ENCODE results near the gene FAM200B.

FAM200B gene

GRCh38 chr4:15668566-15669435 is 12.8 kb upstream of the FAM200B start:
- no peak for DNase-seq

GRCh38 chr4:15670576-15670975 is 11.1 kb upstream of the FAM200B start:
- no peak for DNase-seq

- no peak for DNase-seq
These were observed 9.5 kb upstream of the FAM200B start for GRCh38 chr4:15672101-15672500.

DNA sequence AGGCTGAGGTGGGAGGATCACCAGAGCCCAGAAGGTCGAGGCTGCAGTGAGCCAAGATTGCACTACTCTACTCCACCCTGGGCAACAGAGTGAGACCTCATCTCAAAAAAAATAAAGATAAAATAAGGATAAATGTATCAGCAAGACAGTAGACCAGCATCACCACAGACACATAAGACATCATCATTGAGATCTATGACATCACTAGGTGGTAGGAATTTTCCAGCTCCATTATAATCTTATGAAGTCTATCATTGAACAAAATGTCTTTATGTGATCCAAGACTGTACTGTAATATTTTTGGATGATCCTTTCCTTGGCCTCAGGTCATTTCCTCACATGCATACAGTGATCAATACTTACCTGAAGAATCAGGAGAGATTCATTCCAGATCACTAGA is 8.3 kb upstream of the FAM200B start:
- DNase-seq: no peak

- no peak for DNase-seq
These were observed 7.6 kb upstream of the FAM200B start for GRCh38 chr4:15674046-15674445.

DNA sequence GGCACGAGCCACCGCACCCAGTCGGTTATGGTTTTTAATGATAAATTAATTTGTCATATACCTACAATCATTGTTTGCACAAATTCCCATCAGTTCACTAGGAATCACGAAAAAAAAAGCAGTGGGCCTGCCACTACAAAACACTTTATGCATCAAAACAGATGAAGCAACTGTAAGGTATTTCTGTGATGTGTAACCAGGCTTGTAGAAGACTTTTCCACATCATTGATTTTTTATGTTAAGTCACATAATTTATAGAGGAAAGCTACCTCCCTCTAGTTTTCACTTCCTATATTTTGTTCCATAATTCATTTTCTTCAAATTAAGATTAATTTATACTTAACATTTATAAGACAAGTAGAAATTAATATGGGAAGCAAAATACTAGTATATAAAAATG is 6.7 kb upstream of the FAM200B start:
- DNase-seq: no peak

- DNase-seq: no peak
These were observed 6.3 kb upstream of the FAM200B start for GRCh38 chr4:15675356-15675755.

GRCh38 chr4:15676039-15676438 is 5.6 kb upstream of the FAM200B start:
- no peak for DNase-seq

GRCh38 chr4:15676899-15677298 is 4.7 kb upstream of the FAM200B start:
- DNase-seq: no peak

DNA sequence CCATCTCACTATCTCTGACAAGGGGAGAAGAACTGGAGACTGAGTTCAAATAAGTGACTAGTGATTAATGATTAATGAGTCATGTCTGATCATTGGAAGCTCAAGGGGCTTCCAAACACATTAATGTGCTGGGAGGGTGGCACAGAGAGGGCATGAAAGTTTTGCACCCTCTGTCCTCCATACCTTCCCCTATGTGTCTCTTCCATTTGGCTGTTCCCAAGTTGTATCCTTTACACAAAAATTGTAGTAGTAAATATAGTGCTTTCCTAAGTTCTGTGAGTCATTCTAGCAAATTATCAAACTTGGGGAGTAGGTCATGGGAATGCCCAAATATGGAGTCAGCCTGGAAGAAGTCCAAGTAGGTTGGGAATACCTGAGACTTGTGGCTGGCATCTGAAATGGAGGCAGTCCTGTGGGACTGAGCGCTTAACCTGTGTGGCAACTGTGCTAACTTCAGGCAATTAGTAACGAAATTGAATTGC is 4.1 kb upstream of the FAM200B start:
- peak; percentile 12 for DNase-seq

DNA sequence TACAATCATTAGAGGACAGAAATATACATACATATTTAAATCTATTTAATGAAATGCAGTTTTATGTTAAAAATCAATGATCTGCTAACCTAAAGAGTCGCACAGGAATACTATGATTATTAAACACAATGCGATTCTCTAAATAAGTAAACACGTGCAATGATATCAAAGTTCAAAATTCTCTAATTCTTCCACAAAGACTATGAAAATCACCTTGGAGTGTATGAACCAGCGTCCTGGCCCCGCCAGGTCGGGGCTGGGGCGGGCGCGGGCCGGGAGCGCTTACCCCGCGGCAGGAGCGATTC is 608 bp upstream of the FAM200B start:
- DNase-seq: no peak

GRCh38 chr4:15682242-15683142 is 865 bp downstream of the FAM200B start:
- peak; percentile 16 for DNase-seq

DNA sequence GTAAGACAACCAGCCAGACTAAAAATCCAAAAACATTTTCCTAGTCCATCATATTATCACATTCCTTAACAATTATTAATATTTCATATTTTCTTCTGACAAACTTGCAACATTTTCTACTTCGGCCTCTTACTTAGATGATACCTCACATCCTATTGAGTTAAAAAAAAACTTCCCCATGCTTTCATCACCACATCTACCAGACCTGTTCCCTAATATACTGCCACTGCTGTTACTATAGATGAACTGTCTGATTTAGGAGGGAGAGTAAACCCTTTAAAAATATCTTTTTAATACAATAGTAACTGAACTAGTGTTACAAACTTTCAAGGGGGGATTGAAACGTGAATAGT is 1.5 kb downstream of the FAM200B start:
- no peak for DNase-seq

DNA sequence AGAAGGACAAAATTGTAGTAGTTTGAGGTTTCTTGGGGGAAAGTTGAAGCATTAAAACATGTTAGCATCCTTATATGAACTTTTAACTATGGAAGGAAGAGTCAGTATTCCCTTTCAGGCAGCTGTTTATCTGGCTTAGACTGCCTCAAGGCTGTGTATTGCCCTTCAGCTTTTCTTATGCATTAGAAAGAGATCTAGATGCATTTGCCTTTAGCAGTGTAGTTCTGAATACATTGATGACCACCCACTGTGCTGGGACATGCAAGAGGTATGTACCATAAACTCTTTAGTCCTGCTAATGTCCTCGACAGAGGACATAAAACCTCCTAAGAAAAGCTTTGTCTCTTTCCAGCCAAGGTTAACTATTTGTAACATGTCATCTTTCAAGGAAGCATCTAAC is 2.9 kb downstream of the FAM200B start:
- DNase-seq: no peak

DNA sequence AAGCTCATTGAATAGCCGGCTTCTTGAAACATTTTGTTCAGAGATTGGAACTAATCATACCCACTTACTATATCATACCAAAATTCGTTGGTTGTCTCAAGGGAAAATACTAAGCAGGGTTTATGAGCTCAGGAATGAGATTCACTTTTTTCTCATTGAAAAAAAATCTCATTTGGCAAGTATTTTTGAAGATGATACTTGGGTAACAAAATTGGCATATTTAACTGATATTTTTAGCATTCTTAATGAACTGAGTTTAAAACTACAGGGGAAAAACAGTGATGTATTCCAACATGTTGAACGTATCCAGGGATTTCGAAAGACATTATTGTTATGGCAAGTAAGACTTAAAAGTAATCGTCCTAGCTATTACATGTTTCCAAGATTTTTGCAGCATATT is 6.4 kb downstream of the FAM200B start:
- DNase-seq: no peak

DNA sequence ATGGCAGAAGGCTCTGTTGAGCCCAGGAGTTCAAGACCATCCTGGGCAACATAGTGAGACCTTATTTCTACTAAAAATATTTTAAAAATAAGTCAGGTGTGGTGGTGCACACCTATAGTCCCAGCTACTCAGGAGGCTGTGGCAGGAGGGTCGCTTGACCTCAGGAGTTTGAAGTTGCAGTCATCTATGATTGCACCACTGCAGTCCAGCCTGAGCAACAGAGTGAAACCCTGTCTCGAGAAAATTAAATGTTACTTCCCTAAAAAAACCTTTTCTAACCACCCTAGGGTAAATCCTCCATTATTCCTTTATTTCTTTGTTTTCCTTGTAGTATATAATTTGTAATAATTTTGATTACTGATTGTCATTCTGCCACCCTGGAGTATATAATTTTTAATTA is 7.9 kb downstream of the FAM200B start:
- no peak for DNase-seq

- DNase-seq: no peak
These were observed 8.6 kb downstream of the FAM200B start for GRCh38 chr4:15690020-15690809.

DNA sequence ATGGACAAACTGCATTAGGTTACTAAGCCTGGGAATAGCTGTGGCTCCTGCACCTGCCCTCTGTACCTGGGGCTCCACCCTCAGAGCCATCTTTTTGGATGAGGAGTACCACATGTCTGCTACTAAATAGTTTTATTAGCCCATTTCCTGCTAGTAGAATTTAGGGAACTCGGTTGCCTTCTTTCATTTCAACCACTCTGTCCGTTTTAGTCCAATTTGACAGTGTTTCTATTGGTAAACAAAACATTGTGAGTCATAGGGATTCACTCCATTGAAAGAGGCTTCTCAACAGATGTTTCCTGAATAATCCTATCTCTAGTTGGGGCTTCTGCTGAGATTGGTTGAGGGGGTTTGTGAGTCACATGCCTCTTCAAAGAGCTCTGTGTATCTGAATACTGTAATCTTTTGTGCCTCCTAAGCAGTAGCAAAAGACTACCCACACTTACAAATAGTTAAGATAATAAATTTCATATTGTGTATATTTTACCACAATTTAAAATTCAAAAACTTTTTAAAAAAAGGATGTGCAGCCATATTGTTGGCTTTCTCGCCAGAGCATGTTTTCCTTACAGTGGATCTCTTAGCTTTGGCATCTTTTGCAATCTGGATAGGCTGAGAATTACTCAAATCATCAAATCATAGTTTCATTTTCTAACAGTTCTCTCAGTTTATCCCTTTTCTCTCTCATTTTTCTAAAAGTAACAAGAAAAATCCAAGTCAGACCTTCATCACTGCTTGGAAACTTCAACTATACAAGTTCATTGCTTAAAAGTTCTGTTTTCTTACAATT is 9.9 kb downstream of the FAM200B start:
- no peak for DNase-seq

DNA sequence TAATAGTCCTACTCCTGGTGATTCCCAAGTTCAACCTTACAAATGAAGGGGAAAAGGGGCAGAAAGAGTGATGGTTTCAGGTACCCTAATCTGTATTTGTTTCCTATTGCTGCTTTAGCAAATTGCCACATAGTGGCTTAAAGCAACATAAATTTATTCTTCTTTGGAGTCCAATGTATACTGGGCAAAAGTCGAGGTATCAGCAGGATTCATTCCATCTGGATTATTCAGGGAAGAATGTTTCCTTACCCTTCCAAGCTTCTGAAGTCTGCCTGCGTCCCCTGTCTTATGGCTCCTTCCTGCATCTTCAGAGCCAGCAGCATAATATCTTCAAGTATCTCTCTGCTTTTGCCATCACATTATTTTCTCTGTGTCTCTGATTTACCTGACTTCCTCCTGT is 11.0 kb downstream of the FAM200B start:
- no peak for DNase-seq

DNA sequence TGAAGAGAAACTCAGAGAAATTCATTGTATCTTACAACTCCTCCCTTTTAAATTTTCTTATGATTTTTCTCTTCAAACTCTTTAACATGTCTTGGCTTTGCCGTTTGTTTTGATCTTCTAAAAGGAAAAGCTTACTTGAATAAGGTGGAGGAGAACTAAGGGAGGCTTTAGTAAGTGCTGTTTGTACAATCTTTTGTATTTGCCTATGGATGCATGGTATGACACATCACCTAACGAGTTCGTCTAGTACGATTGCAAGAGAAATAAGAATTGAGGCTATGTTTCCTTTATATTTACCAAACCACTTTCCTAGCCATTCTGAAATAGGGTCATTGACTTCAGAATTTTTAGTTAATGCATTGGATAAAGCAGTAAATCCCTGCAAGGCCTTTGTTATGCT is 12.8 kb downstream of the FAM200B start:
- no peak for DNase-seq

DNA sequence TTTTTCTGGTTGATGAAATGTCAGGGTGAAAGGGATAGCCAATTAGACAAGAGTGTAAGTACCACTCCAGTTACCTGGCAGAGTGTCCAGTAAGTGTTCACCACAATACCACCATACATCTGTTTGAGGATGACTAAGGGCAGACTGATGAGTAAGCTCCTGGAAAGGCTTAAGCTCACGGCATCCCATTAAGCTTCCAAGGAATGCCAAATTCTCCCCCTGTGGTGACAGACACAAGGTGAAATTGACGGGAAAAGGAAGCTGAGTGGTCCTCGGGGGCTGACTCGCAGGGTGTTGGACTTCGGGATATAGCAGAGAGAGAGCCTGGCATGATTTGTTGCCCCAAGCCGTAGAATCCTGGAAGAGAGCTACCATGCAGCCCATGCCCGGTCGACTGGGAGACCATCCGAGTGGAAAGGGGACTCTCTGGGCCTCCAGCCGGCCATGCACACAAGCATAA is 13.6 kb downstream of the FAM200B start:
- no peak for DNase-seq

DNA sequence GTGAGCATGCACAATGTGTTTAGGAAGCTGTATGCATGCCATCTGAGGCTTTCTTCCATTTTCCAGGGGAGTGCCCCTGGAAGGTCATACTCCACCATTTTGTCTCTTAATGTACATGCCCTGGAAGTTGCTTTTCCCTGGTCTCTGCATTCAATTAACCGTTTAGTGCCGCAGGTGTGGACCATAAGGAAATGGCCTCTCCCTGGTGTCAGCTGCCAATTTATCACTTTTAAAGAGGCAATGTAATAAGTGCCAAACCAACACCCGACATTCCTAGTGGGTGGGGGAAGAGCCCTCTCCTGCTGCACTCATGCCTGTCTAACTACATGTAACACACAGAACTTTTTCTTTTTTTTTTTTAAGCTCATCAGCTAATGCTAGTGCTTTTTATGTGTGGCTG is 14.1 kb downstream of the FAM200B start:
- DNase-seq: no peak

All from NCI-H146 (cell line).